Hematopoietic multipotent progenitor cell treated with erythropoietin and hydrocortisone succinate and interleukin-3 and kit ligand, for 8 days (in vitro differentiated cells): ENCODE results near the gene ACSBG1.
A peak's percentile ranks its signal among the peaks of the same experiment; 100 is the strongest.
"Not testable (repeated sequence)": the region's sequence is repeated elsewhere in the genome, so short reads cannot be mapped to it uniquely, and the experiment has no call there.

Experiments used
- DNase-seq: peaks from one replicate; pipeline ENCODE4 v3.0.0-alpha.2; 2015

The ACSBG1 gene

DNA sequence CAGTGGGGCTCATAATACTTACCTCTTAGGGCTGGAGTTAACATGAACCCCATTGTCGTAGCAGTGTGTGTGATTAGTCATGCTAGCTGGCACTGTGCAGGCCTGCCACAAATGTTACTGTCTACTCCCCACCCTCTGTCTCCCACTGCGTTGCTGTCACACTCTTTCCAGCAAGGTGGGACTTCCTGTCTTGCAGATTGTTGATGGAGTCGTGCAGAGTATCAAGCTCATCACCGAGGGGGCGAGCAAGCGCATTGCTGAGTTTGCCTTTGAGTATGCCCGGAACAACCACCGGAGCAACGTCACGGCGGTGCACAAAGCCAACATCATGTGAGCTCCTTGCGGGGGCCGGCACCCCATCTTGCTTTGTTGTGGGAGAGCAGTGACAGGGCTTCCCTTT, 72.3 kb downstream of the ACSBG1 start:
- DNase-seq: no peak

DNA sequence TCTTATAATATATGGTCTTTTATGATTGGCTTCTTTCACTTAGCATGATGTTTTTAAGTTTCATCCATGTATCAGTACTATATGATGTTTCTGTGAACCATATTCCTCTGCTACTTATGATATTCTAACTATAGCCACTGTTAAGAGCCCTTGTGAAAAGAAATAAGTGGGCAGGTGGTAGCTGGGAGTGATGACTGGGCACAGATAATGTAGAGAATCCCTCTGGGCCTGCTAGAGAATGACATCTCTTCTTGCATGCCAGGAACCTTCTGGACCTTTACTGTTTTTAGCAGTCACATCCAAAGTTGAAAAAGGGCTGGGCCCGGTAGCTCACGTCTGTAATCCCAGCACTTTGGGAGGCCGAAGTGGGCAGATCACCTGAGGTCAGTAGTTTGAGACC, 75.0 kb downstream of the ACSBG1 start:
- no peak for DNase-seq

DNA sequence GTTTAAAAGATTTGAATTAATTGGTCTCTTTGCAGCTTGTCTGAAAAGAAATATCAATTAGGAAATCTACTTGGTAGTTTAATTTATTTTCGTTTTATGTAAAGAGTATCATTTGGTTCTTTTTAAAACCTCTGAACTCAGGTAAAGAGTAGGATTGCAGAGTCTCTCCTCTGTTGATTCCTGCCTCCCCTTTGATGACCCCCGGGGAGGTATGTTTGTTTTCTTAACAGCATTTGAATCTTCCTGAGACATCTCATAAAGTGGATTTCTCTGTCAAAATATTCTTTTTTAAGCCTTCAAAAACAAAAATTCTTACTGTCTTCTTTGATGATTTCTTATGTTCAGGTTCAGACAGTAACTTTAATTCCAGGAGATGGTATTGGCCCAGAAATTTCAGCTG, 77.2 kb downstream of the ACSBG1 start:
- no peak for DNase-seq

GRCh38 chr15:78156653-78157052, 77.7 kb downstream of the ACSBG1 start:
- DNase-seq: no peak

DNA sequence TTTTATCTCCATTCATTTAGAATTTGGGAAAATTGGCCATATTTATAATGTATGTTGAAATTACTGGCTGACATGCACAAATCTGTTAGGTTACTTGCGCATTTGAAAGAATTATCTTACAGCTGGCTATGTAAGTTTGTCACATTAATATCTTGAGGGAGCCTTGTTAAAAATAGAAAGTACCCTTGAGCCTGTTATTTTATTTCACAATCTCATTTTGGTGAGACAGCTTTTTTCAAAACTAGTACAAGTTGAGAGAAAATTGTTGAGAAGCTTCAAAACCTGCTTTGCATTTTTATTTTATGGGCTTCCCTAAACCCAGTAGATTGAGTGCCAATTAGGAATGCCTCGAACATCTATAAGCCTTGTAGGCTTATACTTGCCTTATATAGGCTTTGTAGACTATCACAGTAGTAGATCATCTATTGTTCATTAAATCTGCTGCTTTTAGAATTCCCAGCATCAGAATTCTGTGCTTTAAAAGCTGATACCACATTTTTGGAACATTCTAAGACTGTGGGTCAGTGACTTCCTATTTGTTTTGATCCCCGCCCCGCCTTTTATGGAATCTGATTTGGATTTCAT, 78.9 kb downstream of the ACSBG1 start:
- no peak for DNase-seq

DNA sequence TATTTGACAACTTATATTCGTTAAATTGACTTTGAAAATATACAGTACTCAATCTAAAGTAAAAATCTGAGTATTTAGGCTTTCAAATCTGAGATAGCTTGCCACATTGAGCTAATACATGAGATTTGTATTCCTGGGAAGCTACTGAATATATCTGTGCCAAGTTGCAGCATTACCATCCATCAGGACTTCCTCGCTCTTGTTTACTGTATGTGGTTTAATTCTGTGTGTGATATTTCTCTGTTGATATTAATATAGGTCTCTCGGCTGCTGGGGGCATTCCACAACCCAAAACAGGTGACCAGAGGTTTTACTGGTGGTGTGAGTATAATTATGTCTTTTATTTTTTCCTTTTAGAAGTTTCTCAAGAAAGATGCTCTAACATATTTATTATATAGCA, 79.4 kb downstream of the ACSBG1 start:
- DNase-seq: no peak

GRCh38 chr15:78151075-78151474, 83.3 kb downstream of the ACSBG1 start:
- not testable (repeated sequence) for DNase-seq

- DNase-seq: peak; percentile 19
Observed at GRCh38 chr15:78149805-78150751, 84.3 kb downstream of the ACSBG1 start.

DNA sequence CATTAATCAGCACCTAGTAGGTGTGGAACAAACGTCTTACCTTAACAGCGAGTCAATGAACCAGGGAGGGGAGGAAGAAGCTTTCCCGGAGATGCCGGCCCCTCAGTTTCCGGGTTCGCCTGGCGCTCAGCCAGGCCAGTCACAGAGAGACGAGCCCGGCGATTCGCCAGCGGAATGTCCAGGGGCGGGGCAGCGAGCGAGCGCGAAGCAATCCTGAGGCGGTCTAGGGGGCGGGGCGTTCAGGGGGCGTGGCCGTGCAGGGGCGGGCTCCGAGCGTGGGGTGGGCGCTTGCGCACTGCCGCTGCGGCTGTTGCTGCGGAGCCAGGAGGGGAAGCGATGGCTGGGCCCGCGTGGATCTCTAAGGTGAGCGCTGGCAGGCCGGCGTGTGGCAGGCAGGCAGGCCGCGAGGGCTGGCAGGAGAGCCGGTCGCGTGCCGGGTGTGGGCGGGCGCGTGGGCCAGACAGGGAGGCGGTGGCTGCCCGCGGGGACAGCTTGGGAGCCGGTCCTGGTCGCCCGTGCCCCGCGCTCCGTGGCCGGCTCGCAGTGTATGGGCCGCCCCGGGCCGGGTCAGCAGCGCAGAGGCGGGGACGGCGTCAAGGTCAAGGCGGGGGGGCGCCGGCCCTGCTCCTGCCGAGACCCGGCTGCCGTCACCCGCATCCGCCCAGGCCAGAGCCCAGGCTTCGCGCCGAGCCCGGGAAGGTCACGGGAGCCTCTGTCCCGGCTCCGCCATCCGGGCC, 85.1 kb downstream of the ACSBG1 start, which contains the start of gene IDH3A:
IDH3A (plus strand) TSS at position 295 of the 737 bp plus-strand sequence; CDS start at position 337, 42 bp downstream.
- peak; percentile 96 for DNase-seq

DNA sequence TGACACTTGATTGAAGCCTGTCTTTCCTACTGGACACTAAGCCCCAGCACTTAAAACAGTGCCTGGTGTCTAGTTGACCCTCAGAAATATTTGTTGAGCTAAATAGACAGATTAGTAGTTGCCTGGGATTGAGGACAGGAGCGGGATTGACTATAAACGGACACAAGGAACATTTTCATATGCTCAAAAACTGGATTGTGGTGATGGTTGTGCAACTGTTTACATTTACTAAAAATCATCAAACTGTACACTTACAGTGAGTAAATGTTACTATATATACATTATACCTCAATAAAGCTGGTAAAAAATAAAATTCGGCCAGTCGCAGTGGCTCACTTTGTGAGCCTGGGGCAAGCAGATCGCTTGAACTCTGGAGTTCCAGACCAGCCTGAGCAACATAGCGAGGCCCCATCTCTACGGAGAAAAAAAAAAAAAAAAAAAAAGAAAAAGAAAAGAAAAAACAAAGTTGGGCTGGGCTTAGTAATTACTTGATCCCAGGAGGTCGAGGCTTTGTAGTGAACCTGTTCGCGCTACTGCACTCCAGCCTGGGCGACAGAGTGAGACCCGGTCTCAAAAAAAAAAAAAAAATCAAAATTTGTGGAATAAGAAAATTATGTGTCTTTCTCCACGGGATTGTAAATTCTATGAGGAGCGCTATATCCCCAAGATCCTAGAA, 85.8 kb downstream of the ACSBG1 start:
- peak; percentile 12 for DNase-seq

- DNase-seq: no peak
Observed at GRCh38 chr15:78147566-78147965, 86.8 kb downstream of the ACSBG1 start.

DNA sequence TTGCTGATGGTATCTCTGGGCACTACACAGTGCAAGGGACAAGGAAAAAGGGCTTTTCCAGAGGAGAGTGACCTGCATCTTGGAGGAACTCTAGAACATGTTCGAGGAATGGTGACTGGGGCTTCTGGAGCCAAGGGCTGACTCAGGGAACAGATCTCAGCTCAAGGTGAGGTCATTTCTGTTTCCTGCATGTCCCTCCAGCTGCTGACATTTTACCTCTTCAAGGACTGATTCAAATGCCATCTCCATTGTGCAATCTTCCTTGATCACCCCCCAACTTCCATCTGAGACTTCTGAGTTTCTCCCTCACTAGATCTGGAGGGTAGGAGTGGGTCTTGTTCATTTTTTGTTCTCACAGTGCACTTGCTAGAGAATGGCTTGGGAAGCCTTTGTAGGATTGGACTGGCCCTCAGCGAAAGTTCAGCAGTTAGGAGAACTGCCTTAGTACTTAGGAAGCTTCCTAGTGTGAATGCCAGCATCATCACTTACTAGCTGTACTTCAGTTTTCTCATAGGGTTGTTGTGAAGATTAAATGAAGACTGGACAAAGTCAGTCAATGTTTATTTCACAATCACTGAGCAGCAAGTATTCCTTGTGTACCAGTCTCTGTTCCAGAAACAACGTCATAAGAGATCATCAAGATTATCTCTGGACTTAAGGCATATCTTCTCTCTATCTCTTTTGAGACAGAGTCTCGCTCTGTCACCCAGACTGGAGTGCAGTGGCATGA, 87.8 kb downstream of the ACSBG1 start:
- no peak for DNase-seq

GRCh38 chr15:78142332-78142731, 92.0 kb downstream of the ACSBG1 start:
- no peak for DNase-seq

DNA sequence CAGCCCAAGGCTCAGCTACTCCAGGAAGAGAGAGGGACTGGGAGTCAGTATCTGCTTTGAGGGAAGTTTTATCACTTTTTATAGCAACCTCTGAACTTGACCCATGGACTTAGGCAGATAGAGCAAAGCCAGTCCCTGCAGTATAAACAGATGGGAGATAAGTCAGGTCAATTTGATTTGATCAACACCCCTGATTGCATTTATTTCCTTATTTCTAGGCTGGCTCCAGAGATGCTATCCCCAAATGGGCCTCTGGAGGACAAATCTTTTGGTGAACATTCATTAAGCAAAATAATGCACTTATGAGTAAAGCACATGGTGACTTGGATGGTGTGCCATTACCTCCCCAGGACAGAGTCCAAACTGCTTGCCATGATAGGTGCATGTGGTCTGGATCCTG, 94.1 kb downstream of the ACSBG1 start:
- DNase-seq: no peak

GRCh38 chr15:78139578-78139977, 94.8 kb downstream of the ACSBG1 start:
- no peak for DNase-seq

DNA sequence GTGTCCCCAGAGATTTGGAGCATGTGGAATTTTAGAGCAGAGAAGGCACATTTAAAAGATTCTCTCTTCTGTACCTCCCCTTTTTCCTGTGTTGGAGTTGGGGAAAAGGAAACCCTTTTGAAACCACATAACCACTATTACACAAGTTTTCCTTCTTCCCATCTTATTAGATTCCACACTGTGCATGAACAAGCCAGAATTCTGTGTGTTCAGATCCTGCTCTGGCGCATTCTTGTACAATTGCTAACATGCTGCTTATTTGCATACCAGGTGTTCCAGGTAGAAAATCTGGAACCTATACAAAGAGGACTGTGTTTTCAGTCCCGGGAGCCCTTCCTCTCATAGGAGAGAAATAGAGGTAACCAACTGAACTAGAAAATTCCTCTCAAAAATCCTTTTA, 100.6 kb downstream of the ACSBG1 start:
- DNase-seq: no peak

GRCh38 chr15:78131295-78132061, 102.9 kb downstream of the ACSBG1 start, which contains the start of gene CIB2:
CIB2 (minus strand) TSS chr15:78131445; CDS start chr15:78131215, 230 bp downstream.
- peak; percentile 61 for DNase-seq

DNA sequence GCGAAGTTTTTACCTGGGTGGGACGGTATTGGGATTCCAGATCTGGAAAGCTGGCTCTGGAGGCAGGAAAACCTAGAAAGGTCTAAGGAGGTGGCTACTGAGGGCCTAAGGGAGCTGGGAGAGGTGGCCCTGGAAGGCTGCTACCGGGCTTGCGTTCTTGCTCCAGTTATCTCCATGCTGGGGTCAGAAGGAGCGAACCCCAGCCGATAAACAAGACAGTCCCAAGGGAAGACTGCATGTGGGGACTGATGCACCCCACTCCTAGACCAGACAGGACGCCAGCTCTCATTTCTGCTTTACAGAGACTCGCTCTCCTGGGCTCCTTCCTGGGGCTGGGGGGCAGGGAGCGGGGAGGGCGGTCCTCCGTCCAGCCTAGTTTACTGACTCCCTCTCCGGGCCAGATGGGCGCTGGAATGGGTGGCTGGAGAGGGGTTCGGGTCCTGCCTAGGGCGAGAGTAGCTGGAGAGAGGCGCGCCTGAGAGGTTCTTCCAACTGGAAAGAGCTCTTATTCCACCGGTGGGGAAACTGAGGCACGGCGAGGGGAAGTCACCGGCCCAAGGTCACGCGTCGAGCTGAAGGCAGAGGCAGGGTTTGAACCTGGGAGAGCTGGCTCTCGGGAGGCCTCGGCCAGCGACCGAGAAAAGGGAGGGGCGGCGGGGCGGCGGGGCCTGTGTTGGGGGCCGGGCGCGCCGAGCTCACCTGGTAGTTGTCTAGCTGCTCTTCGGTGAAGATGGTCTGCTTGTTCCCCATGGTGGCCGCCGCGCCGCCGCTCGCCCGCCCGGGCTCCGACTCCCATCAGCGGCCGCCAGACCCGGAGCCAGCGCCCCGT, 103.7 kb downstream of the ACSBG1 start:
- no peak for DNase-seq

GRCh38 chr15:78129751-78130287, 104.5 kb downstream of the ACSBG1 start:
- DNase-seq: no peak
